ENCODE measurements around the gene P3H2.

- TF ChIP-seq CTCF (IDR thresholded peaks at IDR 0.05 in 2 of 3, conservative IDR thresholded peaks at IDR 0.05 in 1 of 3; ENCODE audit: borderline replicate concordance in 1 of 3, insufficient read depth in 1 of 3, low read depth in 2 of 3, low read length in 2 of 3) (no peak), REST (IDR thresholded peaks at IDR 0.05; ENCODE audit: low read depth) (no peak)
Measured at GRCh38 chr3:190063490-190063889, 57.2 kb downstream of the P3H2 start.

Measured in HCT116 (cell line).